ENCODE measurements around the gene FHOD1. TPM values are rescaled to one million over a fixed set of nuclear protein-coding genes. Genes with fewer than 3 reads are reported as not detected.

The FHOD1 gene
- total and polyA plus RNA-seq, 2 of the 4 experiments (the other 2 are of a cell fraction): 13.8 to 64.0 TPM

- H3K4me1 ChIP-seq (ENCODE audit: control insufficient read depth, insufficient read depth, low read length): peaks cover 19% of the 10 kb centered on the region
- H2AK9ac ChIP-seq (replicated peaks; ENCODE audit: low read depth, low read length, poor library complexity): no peak overlapping the region
- dilution Hi-C loops (cut with HindIII; ENCODE audit: low sequenced_read_pairs, unreplicated experiment): no loop called here
- no peak overlapping the region for H4K8ac ChIP-seq (ENCODE audit: low read depth in 2 of 2, low read length in 2 of 2)
- TF ChIP-seq FOS (IDR thresholded peaks at IDR 0.05; ENCODE audit: low read depth, low read length) (no peak), USF2 (IDR thresholded peaks at IDR 0.05; ENCODE audit: low read depth, low read length) (no peak), CEBPB (IDR thresholded peaks at IDR 0.05; ENCODE audit: low read depth, low read length) (no peak), CHD1 (IDR thresholded peaks at IDR 0.05; ENCODE audit: low read depth, low read length) (no peak), RAD21 (IDR thresholded peaks at IDR 0.05; ENCODE audit: low read length) (no peak)
- ChIA-PET POLR2A (ENCODE audit: unreplicated experiment) (no interaction called here), CTCF (no interaction called here)
- H3K27ac ChIP-seq (ENCODE audit: insufficient read depth, low read length): no peak overlapping the region
- peaks cover 0 to 18% of the 10 kb centered on the region in 2 experiments; a peak in 3 of 4 replicates for H3K79me1 ChIP-seq (ENCODE audit: low read depth in 1 of 2, low read length in 2 of 2)
- H3K4ac ChIP-seq (ENCODE audit: low read depth, low read length): no peak overlapping the region
- BruUV-seq (replicated peaks): no TSS peak
- H4K20me1 ChIP-seq (ENCODE audit: insufficient read depth, low read length): 0 out of 2 replicates have a peak, but pooled peaks cover 3% of the 10 kb centered on the region
- H2BK5ac ChIP-seq (ENCODE audit: low read depth, low read length, poor library complexity, severe bottlenecking): no peak overlapping the region
- H3K9me3 ChIP-seq (ENCODE audit: control insufficient read depth, insufficient read depth, low read length): no peaks in the 10 kb centered on the region
- 100% methylated on average over 3 of the region's 10 CpGs; no CpG with 5 or more reads in 1 of the 2 experiments for WGBS, 2 experiments (ENCODE audit: extremely low coverage in 2 of 2, insufficient read length in 1 of 2)
- H3K9ac ChIP-seq (ENCODE audit: low read depth, low read length): no peak overlapping the region
- H2AK5ac ChIP-seq (ENCODE audit: low read depth, low read length): no peak overlapping the region
- H3K56ac ChIP-seq (ENCODE audit: extremely low read depth, insufficient read depth, low read length): no peak overlapping the region
- intact Hi-C loops (cut with micrococcal nuclease): no loop called here
- H3K18ac ChIP-seq (ENCODE audit: low read depth, low read length): no peak overlapping the region
- no peak overlapping the region for H3K14ac ChIP-seq (replicated peaks; ENCODE audit: low read depth, low read length)
- no peak overlapping the region for H4K5ac ChIP-seq (ENCODE audit: low read depth, low read length)
- DNase-seq: no peak
- no peak overlapping the region for H4K91ac ChIP-seq (ENCODE audit: insufficient read depth, low read depth, low read length)
- no peak overlapping the region for H2AFZ ChIP-seq (replicated peaks; ENCODE audit: low read length, poor library complexity)
- no peak overlapping the region for H2BK15ac ChIP-seq (ENCODE audit: low read depth, low read length)
- H3K4me2 ChIP-seq (ENCODE audit: low read depth, low read length): no peak overlapping the region
- H3K27me3 ChIP-seq (ENCODE audit: control insufficient read depth, insufficient read depth, low read length): no peaks in the 10 kb centered on the region
- no peak for ATAC-seq (ENCODE audit: low read depth)
- H3K4me3 ChIP-seq (ENCODE audit: insufficient read depth, low read depth, low read length): no peak overlapping the region
- no peak overlapping the region for H2BK20ac ChIP-seq (ENCODE audit: low read depth, low read length)
- no peak overlapping the region for H2BK120ac ChIP-seq (ENCODE audit: low read depth, low read length)
- H3K36me3 ChIP-seq (ENCODE audit: control insufficient read depth, insufficient read depth, low read length): no peaks in the 10 kb centered on the region
- no peak overlapping the region for H3K23ac ChIP-seq (ENCODE audit: low read depth, low read length)
- H3K9me1 ChIP-seq (ENCODE audit: insufficient read depth, low read length): peaks cover 20% of the 10 kb centered on the region
- in situ Hi-C loops (cut with MboI; ENCODE audit: low sequenced_read_pairs): no loop called here
Measured at GRCh38 chr16:67282447-67282805, 35.1 kb upstream of the FHOD1 start.
